ENCODE measurements around the gene ANO3. TPM values are rescaled to one million over a fixed set of nuclear protein-coding genes. Genes with fewer than 3 reads are reported as not detected.

ANO3 gene
- total and polyA plus RNA-seq, 2 donors (not counting 3 experiments of a cell fraction or from before 2014, with no cell fraction given) = not detected

DNA sequence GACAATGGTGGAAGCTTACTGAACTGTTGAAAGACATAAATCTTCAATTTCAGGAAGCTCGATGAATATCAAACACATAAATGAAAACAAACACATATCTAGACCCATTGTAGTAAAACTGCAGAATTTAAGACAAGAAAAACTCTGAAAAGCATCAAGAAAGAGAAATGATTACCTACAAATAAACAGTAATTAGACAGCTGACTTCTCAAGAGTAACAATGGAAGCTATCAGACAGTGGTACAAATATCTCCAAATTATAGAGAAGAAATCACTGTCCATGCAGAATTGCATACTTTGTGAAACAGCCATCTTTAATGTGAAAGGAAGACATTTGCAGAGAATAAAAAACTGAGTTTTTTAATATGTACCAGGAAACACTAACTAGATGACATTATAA lies 45.7 kb downstream of the ANO3 start:
- no peak overlapping the region for H3K4me3 ChIP-seq (replicated peaks in 1 of 3; ENCODE audit: insufficient read depth in 1 of 3, low read depth in 1 of 3, low read length in 3 of 3)
- POLR2A ChIA-PET = no interaction called here
- no TSS peak for BruUV-seq (replicated peaks)
- H3K27ac ChIP-seq (ENCODE audit: insufficient read depth, low read depth, low read length) = no peak overlapping the region
- no peak overlapping the region for H2AFZ ChIP-seq (ENCODE audit: low read depth, low read length)
- FAIRE-seq = no peak
- no peaks in the 10 kb centered on the region for H4K20me1 ChIP-seq (replicated peaks; ENCODE audit: control insufficient read depth, extremely low read depth, insufficient read depth, low read length)
- CTCF ChIA-PET = no interaction called here
- dilution Hi-C loops (cut with MboI; ENCODE audit: extremely low pct_ligation_motif_present, low sequenced_read_pairs) (no loop called here), intact Hi-C loops (cut with micrococcal nuclease) (no loop called here)
- no peaks in the 10 kb centered on the region for H3K79me2 ChIP-seq (ENCODE audit: control insufficient read depth, insufficient read depth, low read length)
- H3K4me1 ChIP-seq (ENCODE audit: control insufficient read depth, extremely low read depth, insufficient read depth, low read length) = no peaks in the 10 kb centered on the region
- no peak for DNase-seq (ENCODE audit: low read depth, low spot score)
- no peaks in the 10 kb centered on the region for H3K27me3 ChIP-seq (ENCODE audit: control insufficient read depth in 2 of 2, insufficient read depth in 2 of 2, low read length in 2 of 2)
- H3K4me2 ChIP-seq (ENCODE audit: insufficient read depth, low read length) = no peak overlapping the region
- H3K9me3 ChIP-seq (replicated peaks; ENCODE audit: control insufficient read depth, insufficient read depth, low read length) = peaks cover 2% of the 10 kb centered on the region
- no peak overlapping the region for H3K9ac ChIP-seq (replicated peaks; ENCODE audit: extremely low read depth, insufficient read depth, low read length)
- no peak for TF ChIP-seq MAX (IDR thresholded peaks at IDR 0.05; ENCODE audit: insufficient read depth, insufficient read length)
- no peak for TF ChIP-seq EZH2 (IDR thresholded peaks at IDR 0.05; ENCODE audit: borderline replicate concordance, low read depth, low read length, severe bottlenecking)
- TF ChIP-seq MYC (IDR thresholded peaks at IDR 0.05; ENCODE audit: low read depth, low read length) = no peak
- no peak for TF ChIP-seq FOS (IDR thresholded peaks at IDR 0.05; ENCODE audit: borderline replicate concordance, insufficient read depth, low read length)
- TF ChIP-seq, protein P1, sequence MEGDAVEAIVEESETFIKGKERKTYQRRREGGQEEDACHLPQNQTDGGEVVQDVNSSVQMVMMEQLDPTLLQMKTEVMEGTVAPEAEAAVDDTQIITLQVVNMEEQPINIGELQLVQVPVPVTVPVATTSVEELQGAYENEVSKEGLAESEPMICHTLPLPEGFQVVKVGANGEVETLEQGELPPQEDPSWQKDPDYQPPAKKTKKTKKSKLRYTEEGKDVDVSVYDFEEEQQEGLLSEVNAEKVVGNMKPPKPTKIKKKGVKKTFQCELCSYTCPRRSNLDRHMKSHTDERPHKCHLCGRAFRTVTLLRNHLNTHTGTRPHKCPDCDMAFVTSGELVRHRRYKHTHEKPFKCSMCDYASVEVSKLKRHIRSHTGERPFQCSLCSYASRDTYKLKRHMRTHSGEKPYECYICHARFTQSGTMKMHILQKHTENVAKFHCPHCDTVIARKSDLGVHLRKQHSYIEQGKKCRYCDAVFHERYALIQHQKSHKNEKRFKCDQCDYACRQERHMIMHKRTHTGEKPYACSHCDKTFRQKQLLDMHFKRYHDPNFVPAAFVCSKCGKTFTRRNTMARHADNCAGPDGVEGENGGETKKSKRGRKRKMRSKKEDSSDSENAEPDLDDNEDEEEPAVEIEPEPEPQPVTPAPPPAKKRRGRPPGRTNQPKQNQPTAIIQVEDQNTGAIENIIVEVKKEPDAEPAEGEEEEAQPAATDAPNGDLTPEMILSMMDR (IDR thresholded peaks at IDR 0.05; ENCODE audit: extremely low read depth in 1 of 2, insufficient read depth in 1 of 2, low read depth in 1 of 2, low read length in 2 of 2) = no peak
- no peak for TF ChIP-seq JUN (IDR thresholded peaks at IDR 0.05; ENCODE audit: borderline replicate concordance, insufficient read depth, insufficient read length, low read depth)
- no peak for TF ChIP-seq GATA2 (IDR thresholded peaks at IDR 0.05; ENCODE audit: insufficient read depth, insufficient read length, low read depth, low read length)
- no peak for TF ChIP-seq POLR2AphosphoS5 (IDR thresholded peaks at IDR 0.05; ENCODE audit: insufficient read depth, low read depth, low read length)
- TF ChIP-seq POLR2A (IDR thresholded peaks at IDR 0.05; ENCODE audit: low read depth, low read length) = no peak
- no peaks in the 10 kb centered on the region for H3K9me1 ChIP-seq (replicated peaks; ENCODE audit: control insufficient read depth, extremely low read depth, insufficient read depth, low read length)
- no peaks in the 10 kb centered on the region for H3K36me3 ChIP-seq (ENCODE audit: control insufficient read depth in 2 of 2, extremely low read depth in 1 of 2, insufficient read depth in 2 of 2, low read length in 2 of 2)

Measured in endothelial cell of umbilical vein (primary cell).